A673 (cell line): ENCODE measurements around the gene CNGA4. TPM values are rescaled to one million over a fixed set of nuclear protein-coding genes. Genes with fewer than 3 reads are reported as not detected.
A peak's percentile ranks its signal among the peaks of the same experiment; 100 is the strongest.

Experiments
- BruUV-seq: library from RNA; stranded (reverse); fragments of 400-500 nt; replicated peaks from 2 replicates; lab custom pipeline; 2021; lab: Mats Ljungman, UMichigan
- CTCF ChIA-PET: fragments of 300-600 bp; sonication (Branson Sonifier 250); formaldehyde crosslinking; loops from one replicate; lab custom pipeline; 2022; ENCODE audit warnings: antibody characterized with exemption; lab: Charles Lee
- POLR2A ChIA-PET: fragments of 300-600 bp; sonication (Branson Sonifier 250); formaldehyde crosslinking; loops from one replicate; lab custom pipeline; 2022; ENCODE audit warnings: antibody characterized with exemption; ENCODE audit not compliant: low non-redundant PET; lab: Charles Lee
- DNase-seq: peaks from one replicate; pipeline ENCODE4 v3.0.0-alpha.2; 2015; ENCODE audit warnings: low spot score
- H3K27ac ChIP-seq: fragments of 200-600 bp; sonication (generic); 2 replicates; pipeline ENCODE4 v1.5.1; 2016; ENCODE audit warnings: mixed run types, low read depth, mild to moderate bottlenecking, mixed read lengths, antibody characterized with exemption, low read length; ENCODE audit not compliant: poor library complexity, severe bottlenecking
- H3K27me3 ChIP-seq: fragments of 200-600 bp; sonication (generic); replicated peaks from 2 replicates; pipeline ENCODE4 v1.6.1; 2017; ENCODE audit warnings: mixed run types, low read depth, mild to moderate bottlenecking, mixed read lengths, antibody characterized with exemption, low read length; ENCODE audit not compliant: insufficient read depth, poor library complexity
- H3K36me3 ChIP-seq: fragments of 200-600 bp; sonication (generic); 2 replicates; pipeline ENCODE4 v1.6.1; 2016; ENCODE audit warnings: mixed run types, mild to moderate bottlenecking, mixed read lengths, antibody characterized with exemption, low read length; ENCODE audit not compliant: insufficient read depth, poor library complexity, severe bottlenecking
- H3K4me1 ChIP-seq: fragments of 200-600 bp; sonication (generic); 2 replicates; pipeline ENCODE4 v1.6.1; 2017; ENCODE audit warnings: mixed run types, mild to moderate bottlenecking, mixed read lengths, antibody characterized with exemption, low read length; ENCODE audit not compliant: insufficient read depth, poor library complexity, severe bottlenecking
- H3K4me3 ChIP-seq: fragments of 200-600 bp; sonication (generic); 2 replicates; pipeline ENCODE4 v1.5.1; 2016; ENCODE audit warnings: low read depth, mixed run types, mild to moderate bottlenecking, mixed read lengths, low read length; ENCODE audit not compliant: poor library complexity, severe bottlenecking
- H3K9me3 ChIP-seq: fragments of 200-600 bp; sonication (generic); 2 replicates; pipeline ENCODE4 v1.6.1; 2016; ENCODE audit warnings: mixed run types, low read depth, mild to moderate bottlenecking, mixed read lengths, antibody characterized with exemption, low read length; ENCODE audit not compliant: poor library complexity, severe bottlenecking
- CTCF ChIP-seq: fragments of 300-800, 200-600 bp; sonication (generic); conservative IDR thresholded peaks from 2 replicates; pipeline ENCODE4 v1.5.1; 2017; ENCODE audit warnings: low read depth, mild to moderate bottlenecking, antibody characterized with exemption, low read length, moderate library complexity, mixed read lengths
- EZH2 ChIP-seq: fragments of 200-600 bp; sonication (generic); IDR thresholded peaks from 2 replicates; pipeline ENCODE4 v1.6.1; 2017; ENCODE audit warnings: borderline replicate concordance, low read depth, mild to moderate bottlenecking, mixed read lengths, antibody characterized with exemption, low read length; ENCODE audit not compliant: poor library complexity, severe bottlenecking
- intact Hi-C: fragments of 100-400 bp; cut with micrococcal nuclease; formaldehyde crosslinking; loops from one replicate; pipeline ENCODE4 v1.10.0; 2022; ENCODE audit not compliant: unreplicated experiment
- total RNA-seq: library from RNA; stranded (reverse); gene quantifications from 2 replicates; pipeline ENCODE4 v1.2.3, GENCODE V29; 2021

The CNGA4 gene
- total RNA-seq, 1 experiment from 2014 or later: not detected

- intact Hi-C loops: loop anchor here (10.0 kb wide), 1 partner anchor 235 kb away; no protein-coding TSS in a partner anchor
- POLR2A ChIA-PET: no interaction called here
- no TSS peak for BruUV-seq
These were observed 9.0 kb upstream of the CNGA4 start for GRCh38 chr11:6229911-6230310.

GRCh38 chr11:6232899-6233298, 6.0 kb upstream of the CNGA4 start:
- CTCF ChIA-PET: no interaction called here
- DNase-seq: no peak
- Histone ChIP-seq H3K36me3 (no peaks in the 10 kb centered on the region), H3K27me3 (no peaks in the 10 kb centered on the region), H3K4me1 (no peaks in the 10 kb centered on the region), H3K27ac (no peak overlapping the region), H3K9me3 (no peaks in the 10 kb centered on the region), H3K4me3 (peak overlapping the region; percentile 96)
- BruUV-seq: TSS peak; percentile 26
- no peak for TF ChIP-seq CTCF
- no peak for TF ChIP-seq EZH2
- intact Hi-C loops: loop anchor here (10.0 kb wide), 1 partner anchor 232 kb away; no protein-coding TSS in a partner anchor
- POLR2A ChIA-PET: no interaction called here

More at GRCh38 chr11:6229911-6230310, 9.0 kb upstream of the CNGA4 start:
- Histone ChIP-seq H3K27ac (no peak overlapping the region), H3K4me3 (no peak overlapping the region), H3K9me3 (no peaks in the 10 kb centered on the region), H3K27me3 (no peaks in the 10 kb centered on the region), H3K36me3 (no peaks in the 10 kb centered on the region), H3K4me1 (no peaks in the 10 kb centered on the region)
- CTCF ChIA-PET: no interaction called here
- no peak for DNase-seq
- TF ChIP-seq CTCF (no peak), EZH2 (no peak)

GRCh38 chr11:6233984-6234386, 4.9 kb upstream of the CNGA4 start:
- Histone ChIP-seq H3K36me3 (no peaks in the 10 kb centered on the region), H3K27me3 (no peaks in the 10 kb centered on the region), H3K27ac (peak overlapping the region; percentile 73), H3K9me3 (no peaks in the 10 kb centered on the region), H3K4me3 (peak overlapping the region; percentile 96), H3K4me1 (no peaks in the 10 kb centered on the region)
- ChIA-PET CTCF (interaction anchor here (0.6 kb wide), 1 partner anchor 145 kb away, joined by 3 read pairs; no protein-coding TSS in a partner anchor), POLR2A (no interaction called here)
- no TSS peak for BruUV-seq
- DNase-seq: no peak
- intact Hi-C loops: loop anchor here (10.0 kb wide), 1 partner anchor 231 kb away; no protein-coding TSS in a partner anchor
- TF ChIP-seq CTCF (no peak), EZH2 (no peak)
